Measurements from ENCODE around the gene TTC27.

DNA sequence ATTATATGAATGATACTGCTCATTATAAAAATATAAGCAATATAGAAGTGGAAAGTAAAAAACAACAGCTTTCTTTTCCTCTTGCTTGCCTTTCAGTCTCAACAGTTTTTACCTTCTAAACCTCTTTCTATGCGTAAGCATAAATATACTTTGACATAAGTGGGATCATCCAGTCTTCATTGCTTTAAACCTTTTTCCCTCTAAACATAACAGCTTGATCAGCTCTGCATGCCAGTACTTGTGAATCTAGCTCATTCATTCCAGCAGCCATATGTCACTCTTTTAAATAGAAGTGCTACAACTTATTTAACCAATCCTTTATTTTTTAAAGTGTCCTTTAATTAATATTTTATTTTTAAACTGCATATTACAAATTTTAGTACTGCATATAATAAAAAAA is 88.1 kb downstream of the TTC27 start:
- no peak for TF ChIP-seq GABPA (IDR thresholded peaks at IDR 0.05; ENCODE audit: low read depth, low read length)
- no peak for TF ChIP-seq GABPA (CRISPR knock-in tag; IDR thresholded peaks at IDR 0.05; ENCODE audit: low read depth)
- TF ChIP-seq, protein P1, sequence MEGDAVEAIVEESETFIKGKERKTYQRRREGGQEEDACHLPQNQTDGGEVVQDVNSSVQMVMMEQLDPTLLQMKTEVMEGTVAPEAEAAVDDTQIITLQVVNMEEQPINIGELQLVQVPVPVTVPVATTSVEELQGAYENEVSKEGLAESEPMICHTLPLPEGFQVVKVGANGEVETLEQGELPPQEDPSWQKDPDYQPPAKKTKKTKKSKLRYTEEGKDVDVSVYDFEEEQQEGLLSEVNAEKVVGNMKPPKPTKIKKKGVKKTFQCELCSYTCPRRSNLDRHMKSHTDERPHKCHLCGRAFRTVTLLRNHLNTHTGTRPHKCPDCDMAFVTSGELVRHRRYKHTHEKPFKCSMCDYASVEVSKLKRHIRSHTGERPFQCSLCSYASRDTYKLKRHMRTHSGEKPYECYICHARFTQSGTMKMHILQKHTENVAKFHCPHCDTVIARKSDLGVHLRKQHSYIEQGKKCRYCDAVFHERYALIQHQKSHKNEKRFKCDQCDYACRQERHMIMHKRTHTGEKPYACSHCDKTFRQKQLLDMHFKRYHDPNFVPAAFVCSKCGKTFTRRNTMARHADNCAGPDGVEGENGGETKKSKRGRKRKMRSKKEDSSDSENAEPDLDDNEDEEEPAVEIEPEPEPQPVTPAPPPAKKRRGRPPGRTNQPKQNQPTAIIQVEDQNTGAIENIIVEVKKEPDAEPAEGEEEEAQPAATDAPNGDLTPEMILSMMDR (CRISPR knock-in tag; IDR thresholded peaks at IDR 0.05), result no peak
- TF ChIP-seq EZH2 (conservative IDR thresholded peaks at IDR 0.05; ENCODE audit: low read depth, low read length), result no peak
- no peak for TF ChIP-seq TBX3 (IDR thresholded peaks at IDR 0.05; ENCODE audit: borderline replicate concordance)
- TF ChIP-seq TRIM24 (CRISPR knock-in tag; IDR thresholded peaks at IDR 0.05), result no peak
- TF ChIP-seq CHCHD3 (CRISPR knock-in tag; IDR thresholded peaks at IDR 0.05), result no peak

All from HepG2 (cell line).